Tibial nerve (tissue), 4 donors: ENCODE results near the gene ITGAL.

Source experiments
- EP300 ChIP-seq, 2 donors: sonication (generic); formaldehyde crosslinking; IDR thresholded peaks; one replicate each; pipeline ENCODE4 v1.6.1; 2017; ENCODE audit warnings: antibody characterized with exemption in 2 of 2, mild to moderate bottlenecking in 1 of 2
- TF ChIP-seq, protein P1 (sequence below), 5 experiments: fragments of 200-600 bp in 3 of 5; fragments of 450-650 bp in 2 of 5; sonication (generic) in 3 of 5; IDR thresholded peaks; one replicate each; pipeline ENCODE4 v1.5.1; 2016 to 2019; ENCODE audit warnings: antibody characterized with exemption in 5 of 5, mild to moderate bottlenecking in 3 of 5, moderate library complexity in 2 of 5

- no peak for TF ChIP-seq EP300 (IDR thresholded peaks at IDR 0.05)
- TF ChIP-seq, protein P1, sequence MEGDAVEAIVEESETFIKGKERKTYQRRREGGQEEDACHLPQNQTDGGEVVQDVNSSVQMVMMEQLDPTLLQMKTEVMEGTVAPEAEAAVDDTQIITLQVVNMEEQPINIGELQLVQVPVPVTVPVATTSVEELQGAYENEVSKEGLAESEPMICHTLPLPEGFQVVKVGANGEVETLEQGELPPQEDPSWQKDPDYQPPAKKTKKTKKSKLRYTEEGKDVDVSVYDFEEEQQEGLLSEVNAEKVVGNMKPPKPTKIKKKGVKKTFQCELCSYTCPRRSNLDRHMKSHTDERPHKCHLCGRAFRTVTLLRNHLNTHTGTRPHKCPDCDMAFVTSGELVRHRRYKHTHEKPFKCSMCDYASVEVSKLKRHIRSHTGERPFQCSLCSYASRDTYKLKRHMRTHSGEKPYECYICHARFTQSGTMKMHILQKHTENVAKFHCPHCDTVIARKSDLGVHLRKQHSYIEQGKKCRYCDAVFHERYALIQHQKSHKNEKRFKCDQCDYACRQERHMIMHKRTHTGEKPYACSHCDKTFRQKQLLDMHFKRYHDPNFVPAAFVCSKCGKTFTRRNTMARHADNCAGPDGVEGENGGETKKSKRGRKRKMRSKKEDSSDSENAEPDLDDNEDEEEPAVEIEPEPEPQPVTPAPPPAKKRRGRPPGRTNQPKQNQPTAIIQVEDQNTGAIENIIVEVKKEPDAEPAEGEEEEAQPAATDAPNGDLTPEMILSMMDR (IDR thresholded peaks at IDR 0.05): no peak
Measured at GRCh38 chr16:30528799-30529457, 56.4 kb downstream of the ITGAL start.
